Neural cell (in vitro differentiated cells): ENCODE results near the gene TOB1. TPM values are rescaled to one million over a fixed set of nuclear protein-coding genes. Genes with fewer than 3 reads are reported as not detected.
A peak's percentile ranks its signal among the peaks of the same experiment; 100 is the strongest.

Experiments used
- H2AFZ ChIP-seq: fragments of 200-600, 300-800 bp; sonication (generic), shearing (Covaris generic); 2 replicates; pipeline ENCODE4 v1.6.0; 2014; ENCODE audit warnings: low read depth, mild to moderate bottlenecking, antibody characterized with exemption, low read length, moderate library complexity
- H3F3A ChIP-seq: fragments of 200-600 bp; shearing (Covaris generic); 2 replicates; pipeline ENCODE4 v1.6.1; 2016; ENCODE audit warnings: mild to moderate bottlenecking, moderate library complexity, mixed read lengths, antibody characterized with exemption, low read length; ENCODE audit not compliant: insufficient read depth, poor library complexity, severe bottlenecking
- H3K27ac ChIP-seq: fragments of 200-600, 300-800 bp; sonication (generic), shearing (Covaris generic); 2 replicates; pipeline ENCODE4 v1.5.1; 2014; ENCODE audit warnings: mild to moderate bottlenecking, low read length, moderate library complexity
- H3K27me3 ChIP-seq: fragments of 300-800, 200-600 bp; sonication (generic), shearing (Covaris generic); 2 replicates; pipeline ENCODE4 v1.6.0; 2014; ENCODE audit warnings: mild to moderate bottlenecking, low read depth, low read length, moderate library complexity; ENCODE audit not compliant: insufficient read depth
- H3K36me3 ChIP-seq: fragments of 300-800, 200-600 bp; sonication (generic), shearing (Covaris generic); 2 replicates; pipeline ENCODE4 v1.5.1; 2014; ENCODE audit warnings: mild to moderate bottlenecking, antibody characterized with exemption, low read length, moderate library complexity; ENCODE audit not compliant: insufficient read depth
- H3K4me2 ChIP-seq: fragments of 300-800, 200-600 bp; sonication (generic), shearing (Covaris generic); 2 replicates; pipeline ENCODE4 v1.6.0; 2014; ENCODE audit warnings: mild to moderate bottlenecking, low read length
- H3K4me3 ChIP-seq: fragments of 300-800, 200-600 bp; sonication (generic), shearing (Covaris generic); 2 replicates; pipeline ENCODE4 v1.5.1; 2014; ENCODE audit warnings: mild to moderate bottlenecking, low read length, moderate library complexity
- H3K79me2 ChIP-seq: fragments of 200-600 bp; shearing (Covaris generic); replicated peaks from 2 replicates; pipeline ENCODE4 v1.6.0; 2014; ENCODE audit warnings: mild to moderate bottlenecking, low read length, moderate library complexity; ENCODE audit not compliant: insufficient read depth
- H3K9ac ChIP-seq: fragments of 300-800, 200-600 bp; sonication (generic), shearing (Covaris generic); 2 replicates; pipeline ENCODE4 v1.6.1; 2016; ENCODE audit warnings: mild to moderate bottlenecking, low read length, mixed read lengths
- H3K9me2 ChIP-seq: fragments of 200-600 bp; shearing (Covaris generic); 2 replicates; pipeline ENCODE4 v1.6.1; 2016; ENCODE audit warnings: mild to moderate bottlenecking, low read length, mixed read lengths; ENCODE audit not compliant: insufficient read depth
- H3K9me3 ChIP-seq: fragments of 200-600, 300-800 bp; sonication (generic), shearing (Covaris generic); 2 replicates; pipeline ENCODE4 v1.6.1; 2016; ENCODE audit warnings: mild to moderate bottlenecking, mixed run types, low read length, moderate library complexity, mixed read lengths
- H4K20me1 ChIP-seq: fragments of 200-600 bp; shearing (Covaris generic); 2 replicates; pipeline ENCODE4 v1.6.1; 2016; ENCODE audit warnings: mild to moderate bottlenecking, mixed run types; ENCODE audit not compliant: insufficient read depth
- CTCF ChIP-seq: fragments of 450-650 bp; IDR thresholded peaks from 2 replicates; pipeline ENCODE4 v1.5.1; 2014; ENCODE audit warnings: antibody characterized with exemption, mild to moderate bottlenecking, moderate library complexity; ENCODE audit not compliant: poor library complexity, severe bottlenecking
- EP300 ChIP-seq: fragments of 450-650 bp; conservative IDR thresholded peaks from 2 replicates; pipeline ENCODE4 v1.6.1; 2014; ENCODE audit warnings: antibody characterized with exemption, mild to moderate bottlenecking, moderate library complexity; ENCODE audit not compliant: poor library complexity, severe bottlenecking
- EZH2 ChIP-seq: fragments of 200-600, 300-800 bp; shearing (Covaris generic), sonication (generic); IDR thresholded peaks from 2 replicates; pipeline ENCODE4 v1.6.1; 2014; ENCODE audit warnings: antibody characterized with exemption, low read length, borderline replicate concordance, mild to moderate bottlenecking; ENCODE audit not compliant: insufficient read depth, poor library complexity, severe bottlenecking
- MXI1 ChIP-seq: fragments of 450-650 bp; conservative IDR thresholded peaks from 2 replicates; pipeline ENCODE4 v1.6.1; 2014; ENCODE audit warnings: antibody characterized with exemption, mild to moderate bottlenecking; ENCODE audit not compliant: poor library complexity, severe bottlenecking
- POLR2AphosphoS5 ChIP-seq: IDR thresholded peaks from 2 replicates; pipeline ENCODE4 v1.6.1; 2012
- RAD21 ChIP-seq: fragments of 450-650 bp; conservative IDR thresholded peaks from 2 replicates; pipeline ENCODE4 v1.6.1; 2014; ENCODE audit warnings: antibody characterized with exemption, mild to moderate bottlenecking, moderate library complexity
- REST ChIP-seq: IDR thresholded peaks from 2 replicates; pipeline ENCODE4 v1.6.1; 2012; ENCODE audit warnings: borderline replicate concordance
- SMC3 ChIP-seq: fragments of 450-650 bp; conservative IDR thresholded peaks from 2 replicates; pipeline ENCODE4 v1.6.1; 2014; ENCODE audit warnings: antibody characterized with exemption, mild to moderate bottlenecking, moderate library complexity; ENCODE audit not compliant: poor library complexity
- TAF1 ChIP-seq: IDR thresholded peaks from 2 replicates; pipeline ENCODE4 v1.6.1; 2012; ENCODE audit warnings: low read depth
- polyA plus RNA-seq: library from polyadenylated mRNA; depleted of rRNA; stranded (reverse); fragments of >200 nt; gene quantifications from 2 replicates; pipeline ENCODE4 v1.2.3, GENCODE V29; 2014

TOB1 gene
- polyA plus RNA-seq, 1 donor from 2014 or later, result 8.9 TPM

- H3K27me3 ChIP-seq, result no peaks in the 10 kb centered on the region
- H3K27ac ChIP-seq, result peak overlapping the region; percentile 19
- no peaks in the 10 kb centered on the region for H3K79me2 ChIP-seq
- no peaks in the 10 kb centered on the region for H3K36me3 ChIP-seq
- TF ChIP-seq POLR2AphosphoS5, result no peak
- no peak for TF ChIP-seq RAD21
- TF ChIP-seq TAF1, result no peak
- TF ChIP-seq MXI1, result no peak
- no peak for TF ChIP-seq EZH2
- TF ChIP-seq REST, result no peak
- no peak for TF ChIP-seq EP300
- no peak for TF ChIP-seq SMC3
- no peak for TF ChIP-seq CTCF
- H2AFZ ChIP-seq, result peak overlapping the region; percentile 21
- H3K9me3 ChIP-seq, result no peaks in the 10 kb centered on the region
- no peaks in the 10 kb centered on the region for H4K20me1 ChIP-seq
- no peaks in the 10 kb centered on the region for H3F3A ChIP-seq
- H3K9ac ChIP-seq, result peak overlapping the region; percentile 17
- H3K4me2 ChIP-seq, result no peak overlapping the region
- no peaks in the 10 kb centered on the region for H3K9me2 ChIP-seq
- H3K4me3 ChIP-seq, result no peak overlapping the region
These were observed 27.2 kb upstream of the TOB1 start for GRCh38 chr17:50893183-50893993.

DNA sequence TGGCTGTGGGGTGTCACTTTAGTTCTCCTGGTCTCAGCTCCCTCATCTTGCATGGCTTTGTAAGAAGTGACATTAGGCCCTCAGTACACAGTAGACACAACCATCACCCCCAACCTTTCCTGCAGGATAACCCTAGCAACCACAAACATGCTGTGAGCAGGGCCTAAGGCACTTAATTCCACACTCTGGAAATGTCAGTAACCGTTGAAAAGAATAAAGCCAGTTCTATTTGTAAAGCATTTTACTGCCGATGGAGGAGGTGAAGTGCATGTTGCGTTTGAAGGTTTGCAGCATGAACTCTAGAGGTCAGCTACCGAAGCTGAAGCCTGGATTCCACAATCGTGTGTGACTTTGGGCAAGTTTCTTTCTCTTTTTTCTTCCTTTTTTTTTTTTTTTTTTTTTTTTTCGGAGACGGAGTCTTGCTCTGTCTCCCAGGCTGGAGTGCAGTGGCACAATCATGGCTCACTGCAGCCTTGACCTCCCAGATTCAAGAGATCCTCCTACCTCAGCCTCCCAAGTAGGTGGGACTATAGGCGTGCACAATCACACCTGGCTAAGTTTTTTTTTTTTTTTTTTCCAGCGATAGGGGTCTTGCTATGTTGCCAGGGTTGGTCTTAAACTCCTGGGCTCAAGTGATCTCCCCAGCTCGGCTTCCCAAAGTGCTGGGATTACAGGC lies 26.1 kb upstream of the TOB1 start:
- Histone ChIP-seq H3K27me3 (no peaks in the 10 kb centered on the region), H3K27ac (no peak overlapping the region), H3K79me2 (no peaks in the 10 kb centered on the region)

More for the DNA sequence above, 26.1 kb upstream of the TOB1 start:
- Histone ChIP-seq H3K4me2 (no peak overlapping the region), H3K9ac (no peak overlapping the region), H3K4me3 (no peak overlapping the region), H3K9me3 (no peaks in the 10 kb centered on the region), H2AFZ (no peak overlapping the region), H3K36me3 (no peaks in the 10 kb centered on the region), H3K9me2 (no peaks in the 10 kb centered on the region), H4K20me1 (no peaks in the 10 kb centered on the region), H3F3A (no peaks in the 10 kb centered on the region)
- TF ChIP-seq TAF1 (no peak), RAD21 (no peak), EZH2 (no peak), POLR2AphosphoS5 (no peak), CTCF (no peak), EP300 (no peak), MXI1 (no peak), SMC3 (no peak), REST (no peak)
